ENCODE data around the gene GALNT9.

DNA sequence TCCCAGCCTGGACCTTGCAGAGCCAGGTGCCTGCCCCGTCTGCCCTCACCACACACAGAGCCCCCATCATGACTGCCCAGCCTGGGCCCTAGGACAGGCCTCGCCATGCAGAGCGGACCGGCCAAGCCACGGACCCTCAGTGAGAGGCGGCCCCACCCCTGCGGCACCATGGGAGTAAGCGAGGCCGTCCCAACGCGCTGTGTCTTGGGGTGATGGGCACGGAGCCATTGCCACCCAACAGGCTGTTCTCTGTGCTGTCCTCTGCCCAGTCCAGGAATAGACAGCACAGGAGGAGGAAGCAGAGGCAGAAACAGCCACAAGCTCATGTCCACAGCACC, 39.2 kb downstream of the GALNT9 start:
- TF ChIP-seq, protein P1, sequence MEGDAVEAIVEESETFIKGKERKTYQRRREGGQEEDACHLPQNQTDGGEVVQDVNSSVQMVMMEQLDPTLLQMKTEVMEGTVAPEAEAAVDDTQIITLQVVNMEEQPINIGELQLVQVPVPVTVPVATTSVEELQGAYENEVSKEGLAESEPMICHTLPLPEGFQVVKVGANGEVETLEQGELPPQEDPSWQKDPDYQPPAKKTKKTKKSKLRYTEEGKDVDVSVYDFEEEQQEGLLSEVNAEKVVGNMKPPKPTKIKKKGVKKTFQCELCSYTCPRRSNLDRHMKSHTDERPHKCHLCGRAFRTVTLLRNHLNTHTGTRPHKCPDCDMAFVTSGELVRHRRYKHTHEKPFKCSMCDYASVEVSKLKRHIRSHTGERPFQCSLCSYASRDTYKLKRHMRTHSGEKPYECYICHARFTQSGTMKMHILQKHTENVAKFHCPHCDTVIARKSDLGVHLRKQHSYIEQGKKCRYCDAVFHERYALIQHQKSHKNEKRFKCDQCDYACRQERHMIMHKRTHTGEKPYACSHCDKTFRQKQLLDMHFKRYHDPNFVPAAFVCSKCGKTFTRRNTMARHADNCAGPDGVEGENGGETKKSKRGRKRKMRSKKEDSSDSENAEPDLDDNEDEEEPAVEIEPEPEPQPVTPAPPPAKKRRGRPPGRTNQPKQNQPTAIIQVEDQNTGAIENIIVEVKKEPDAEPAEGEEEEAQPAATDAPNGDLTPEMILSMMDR (conservative IDR thresholded peaks at IDR 0.05 in 1 of 2, IDR thresholded peaks at IDR 0.05 in 1 of 2; ENCODE audit: extremely low read depth in 1 of 2, insufficient read depth in 1 of 2, low read depth in 1 of 2, low read length in 2 of 2) = no peak
- no peak for TF ChIP-seq EZH2 (IDR thresholded peaks at IDR 0.05; ENCODE audit: borderline replicate concordance, low read length)

All from mammary epithelial cell (primary cell).